Lower leg skin (tissue), 3 donors: ENCODE data around the gene PDCD1LG2.

ENCODE experiments used
- CTCF ChIP-seq, 3 donors: fragments of 450-650 bp; IDR thresholded peaks; one replicate each; pipeline ENCODE4 v1.5.1; 2016; ENCODE audit warnings: antibody characterized with exemption in 3 of 3, mild to moderate bottlenecking in 3 of 3, moderate library complexity in 2 of 3
- POLR2A ChIP-seq, 2 donors: fragments of 450-650 bp; IDR thresholded peaks; one replicate each; pipeline ENCODE4 v1.6.1; 2016 to 2017; ENCODE audit warnings: antibody characterized with exemption in 2 of 2, mild to moderate bottlenecking in 1 of 2, moderate library complexity in 1 of 2

GRCh38 chr9:5485378-5486085 is 24.8 kb upstream of the PDCD1LG2 start:
- TF ChIP-seq POLR2A (IDR thresholded peaks at IDR 0.05) = no peak
- no peak for TF ChIP-seq CTCF (IDR thresholded peaks at IDR 0.05)
